Measurements from ENCODE around the gene APOBEC3G. TPM values are rescaled to one million over a fixed set of nuclear protein-coding genes. Genes with fewer than 3 reads are reported as not detected.
A peak's percentile ranks its signal among the peaks of the same experiment; 100 is the strongest.
"Not testable (repeated sequence)": the region's sequence is repeated elsewhere in the genome, so short reads cannot be mapped to it uniquely, and the experiment has no call there.

APOBEC3G gene
- total and polyA plus RNA-seq, 10 of the 15 experiments (the other 5 are each of a cell fraction or from before 2014, with no cell fraction given) = 103 to 232 (median 152) TPM

- Histone ChIP-seq H3K4me1 (ENCODE audit: control insufficient read depth, insufficient read depth, low read length) (peaks cover 45% of the 10 kb centered on the region), H2AFZ (ENCODE audit: control insufficient read depth, low read depth, low read length) (peak overlapping the region; percentile 11; the same call in 1 of the 2 replicates), H3K79me2 (ENCODE audit: control insufficient read depth, insufficient read depth, low read length) (peaks cover 16% of the 10 kb centered on the region), H3K27ac (ENCODE audit: control insufficient read depth, insufficient read depth) (peak overlapping the region; percentile 60)
- H3K9me3 ChIP-seq (replicated peaks; ENCODE audit: control insufficient read depth, insufficient read depth, low read length); FAIRE-seq; H3K4me3 ChIP-seq; DNase-seq (ENCODE audit: low read depth, low spot score); H3K4me2 ChIP-seq (ENCODE audit: control insufficient read depth, insufficient read depth); BruUV-seq (replicated peaks); H3K9ac ChIP-seq (ENCODE audit: control insufficient read depth, insufficient read depth, low read length); H4K20me1 ChIP-seq (ENCODE audit: control insufficient read depth, insufficient read depth); H3K27me3 ChIP-seq (replicated peaks in 1 of 2; ENCODE audit: control insufficient read depth in 2 of 2, insufficient read depth in 2 of 2, low read length in 1 of 2); H3K36me3 ChIP-seq (ENCODE audit: control insufficient read depth in 2 of 2, insufficient read depth in 2 of 2, low read length in 1 of 2); intact Hi-C loops (cut with micrococcal nuclease; ENCODE audit: unreplicated experiment); in situ Hi-C loops (cut with MboI): not testable (repeated sequence)
- ATAC-seq = peak; percentile 67
- TF ChIP-seq GATAD2B (conservative IDR thresholded peaks at IDR 0.05; ENCODE audit: low read depth) (0 out of 2 replicates have a peak, but pooled peaks have one; percentile 54), ZNF592 (IDR thresholded peaks at IDR 0.05) (peak; percentile 70; the same call in 1 of the 2 replicates), PKNOX1 (IDR thresholded peaks at IDR 0.05) (peak; percentile 46; the same call in 1 of the 2 replicates), IKZF1 (conservative IDR thresholded peaks at IDR 0.05) (0 out of 2 replicates have a peak, but pooled peaks have one; percentile 26), MTA2 (IDR thresholded peaks at IDR 0.05; ENCODE audit: low read depth) (peak; percentile 35; the same call in 1 of the 2 replicates), SPI1 (IDR thresholded peaks at IDR 0.05; ENCODE audit: borderline replicate concordance, insufficient read depth, low read depth, low read length) (peak; percentile 49; the same call in 1 of the 2 replicates), DPF2 (IDR thresholded peaks at IDR 0.05) (peak; percentile 64), ZNF687 (IDR thresholded peaks at IDR 0.05) (peak; percentile 72; the same call in 1 of the 2 replicates)
- ChIA-PET POLR2A (interaction anchor here (0.6 to 1.2 kb wide), 3 partner anchors 14 to 54 kb away, joined by 3 to 4 read pairs (median 4); no protein-coding TSS in a partner anchor), CTCF (interaction anchor here (0.7 to 2.6 kb wide), 4 partner anchors 31 to 112 kb away, joined by 3 to 9 read pairs (median 4); no protein-coding TSS in a partner anchor), SMC1A (ENCODE audit: uncharacterized antibody, unreplicated experiment) (interaction anchor here (0.6 to 2.3 kb wide), 4 partner anchors 35 to 60 kb away, joined by 3 to 9 read pairs (median 6); no protein-coding TSS in a partner anchor), RAD21 (ENCODE audit: unreplicated experiment) (interaction anchor here (0.8 to 1.4 kb wide), 2 partner anchors 35 to 51 kb away, joined by 3 read pairs; no protein-coding TSS in a partner anchor)
- WGBS (ENCODE audit: insufficient coverage, insufficient replicate concordance, low lambda C conversion rate, missing lambda C conversion rate) = 8% methylated on average over 8 of the region's 8 CpGs
These were observed 13.2 kb upstream of the APOBEC3G start for GRCh38 chr22:39063904-39064303.
